Naive thymus-derived CD4-positive, alpha-beta T cell (primary cell): Measurements from ENCODE around the gene GTF2F2. TPM values are rescaled to one million over a fixed set of nuclear protein-coding genes. Genes with fewer than 3 reads are reported as not detected.
A peak's percentile ranks its signal among the peaks of the same experiment; 100 is the strongest.

Source experiments
- ATAC-seq: fragments of 150-1000 bp; cut with Tn5 transposase; 2 replicates; pipeline ENCODE4 v1.10.0; 2021; ENCODE audit warnings: mild to moderate bottlenecking, moderate library complexity
- CTCF ChIA-PET: fragments of 350-600 bp; sonication (Branson Sonifier 250); formaldehyde crosslinking; loops from one replicate; lab custom pipeline; 2021; ENCODE audit warnings: antibody characterized with exemption; lab: Charles Lee
- POLR2A ChIA-PET: fragments of 350-600 bp; sonication (Branson Sonifier 250); formaldehyde crosslinking; loops from one replicate; lab custom pipeline; 2021; ENCODE audit warnings: antibody characterized with exemption, inconsistent platforms; lab: Charles Lee
- DNase-seq, 9 donors: peaks; one replicate each; pipeline versions ENCODE4 v3.0.0 to v3.0.0-alpha.2; 2020 to 2022; ENCODE audit warnings: mixed read lengths in 1 of 9
- H3K27ac ChIP-seq: one replicate; pipeline ENCODE4 v1.7.0; 2013; ENCODE audit warnings: mild to moderate bottlenecking, low read depth, low read length, moderate library complexity
- H3K27me3 ChIP-seq, 2 donors: one replicate each; pipeline ENCODE4 v1.7.0; 2013; ENCODE audit warnings: low read length in 2 of 2, mild to moderate bottlenecking in 2 of 2, moderate library complexity in 2 of 2; ENCODE audit not compliant: control insufficient read depth in 2 of 2, insufficient read depth in 2 of 2
- H3K36me3 ChIP-seq, 3 experiments: 1 replicate in 2 of 3; 2 replicates in 1 of 3; pipeline ENCODE4 v1.7.0; 2013; ENCODE audit warnings: low read length in 3 of 3, mild to moderate bottlenecking in 3 of 3, moderate library complexity in 1 of 3; ENCODE audit not compliant: insufficient read depth in 3 of 3, control insufficient read depth in 2 of 3
- H3K4me1 ChIP-seq, 2 donors: one replicate each; pipeline ENCODE4 v1.7.0; 2013; ENCODE audit warnings: low read length in 2 of 2, mild to moderate bottlenecking in 2 of 2, moderate library complexity in 1 of 2; ENCODE audit not compliant: control insufficient read depth in 2 of 2, insufficient read depth in 2 of 2
- H3K4me3 ChIP-seq: 2 replicates; pipeline ENCODE4 v1.7.0; 2013; ENCODE audit warnings: mild to moderate bottlenecking, low read length
- H3K9me3 ChIP-seq, 3 experiments: 1 replicate in 2 of 3; 2 replicates in 1 of 3; pipeline ENCODE4 v1.7.0; 2013; ENCODE audit warnings: low read length in 3 of 3; ENCODE audit not compliant: control insufficient read depth in 2 of 3
- H3K27ac Mint-ChIP-seq, 9 donors: one replicate each; pipeline ENCODE4 v1.8.0; 2020 to 2022; ENCODE audit warnings: mixed read lengths in 9 of 9, mild to moderate bottlenecking in 8 of 9, moderate library complexity in 5 of 9, inconsistent platforms in 2 of 9
- H3K27me3 Mint-ChIP-seq, 5 donors: one replicate each; pipeline ENCODE4 v1.8.0; 2021 to 2022; ENCODE audit warnings: mixed read lengths in 5 of 5, mild to moderate bottlenecking in 1 of 5
- H3K36me3 Mint-ChIP-seq, 5 donors: one replicate each; pipeline ENCODE4 v1.8.0; 2020 to 2022; ENCODE audit warnings: mixed read lengths in 5 of 5, mild to moderate bottlenecking in 3 of 5, inconsistent platforms in 1 of 5
- H3K4me1 Mint-ChIP-seq, 7 donors: one replicate each; pipeline ENCODE4 v1.8.0; 2020 to 2022; ENCODE audit warnings: mixed read lengths in 7 of 7, mild to moderate bottlenecking in 3 of 7, inconsistent platforms in 1 of 7
- H3K4me3 Mint-ChIP-seq, 10 donors: one replicate each; pipeline ENCODE4 v1.8.0; 2020 to 2022; ENCODE audit warnings: mild to moderate bottlenecking in 10 of 10, mixed read lengths in 10 of 10, moderate library complexity in 6 of 10, inconsistent platforms in 2 of 10
- H3K9me3 Mint-ChIP-seq, 11 donors: one replicate each; pipeline ENCODE4 v1.8.0; 2020 to 2022; ENCODE audit warnings: mixed read lengths in 11 of 11, mild to moderate bottlenecking in 4 of 11, inconsistent platforms in 1 of 11, moderate library complexity in 1 of 11
- intact Hi-C, 2 donors: fragments of 100-400 bp; cut with micrococcal nuclease; formaldehyde crosslinking; loops; one replicate each; pipeline ENCODE4 v1.15.1; 2023
- polyA plus RNA-seq, 2 donors: library from polyadenylated mRNA; unstranded; fragments of 300-500 nt; fragmentation: Illumina TruSeq; gene quantifications; one replicate each; pipeline ENCODE4 v1.2.3, GENCODE V29; 2021
- total RNA-seq, 6 experiments: library from RNA in 5 of 6; stranded (reverse) in 5 of 6; gene quantifications; 1 replicate in 5 of 6; 2 replicates in 1 of 6; pipeline ENCODE4 v1.2.3 and lab custom pipeline; 2021 to 2026

Gene GTF2F2
- total and polyA plus RNA-seq, 7 experiments from 2014 or later = 6.7 to 20.4 (median 14.1) TPM

DNA sequence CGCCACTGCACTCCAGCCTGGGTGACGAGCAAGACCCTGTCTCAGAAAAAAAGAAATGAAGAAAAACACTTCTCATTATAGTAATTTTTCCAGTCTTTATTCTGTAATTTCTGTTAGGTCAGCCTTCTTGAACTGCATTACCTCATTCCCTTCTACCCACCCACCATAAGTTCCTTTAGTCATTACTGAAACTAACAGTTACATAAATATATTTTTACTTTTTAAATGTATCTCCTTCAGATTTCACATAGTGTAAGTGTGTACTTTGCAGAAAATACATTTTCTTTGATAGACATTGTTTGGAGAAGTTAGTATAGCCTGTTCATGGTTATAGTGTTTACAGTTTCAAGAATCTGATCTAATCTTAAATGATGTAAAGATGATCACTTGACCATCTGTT lies 112.3 kb downstream of the GTF2F2 start:
- H3K9me3 Mint-ChIP-seq = no peaks in the 10 kb centered on the region
- ATAC-seq (no peak), DNase-seq (no peak)
- H3K27ac Mint-ChIP-seq = no peak overlapping the region
- H3K4me1 Mint-ChIP-seq = peaks cover 0 to 8% (median 5%) of the 10 kb centered on the region in 7 donors
- H3K27ac ChIP-seq = no peak overlapping the region
- no peaks in the 10 kb centered on the region for H3K9me3 ChIP-seq
- no peaks in the 10 kb centered on the region for H3K27me3 ChIP-seq
- H3K4me1 ChIP-seq = no peaks in the 10 kb centered on the region
- H3K4me3 ChIP-seq = no peak overlapping the region
- ChIA-PET POLR2A (no interaction called here), CTCF (no interaction called here)
- H3K36me3 Mint-ChIP-seq = peaks cover 0 to 25% (median 6%) of the 10 kb centered on the region in 5 donors
- no peaks in the 10 kb centered on the region for H3K27me3 Mint-ChIP-seq
- no peak overlapping the region for H3K4me3 Mint-ChIP-seq
- intact Hi-C loops = no loop called here
- H3K36me3 ChIP-seq = no peaks in the 10 kb centered on the region

DNA sequence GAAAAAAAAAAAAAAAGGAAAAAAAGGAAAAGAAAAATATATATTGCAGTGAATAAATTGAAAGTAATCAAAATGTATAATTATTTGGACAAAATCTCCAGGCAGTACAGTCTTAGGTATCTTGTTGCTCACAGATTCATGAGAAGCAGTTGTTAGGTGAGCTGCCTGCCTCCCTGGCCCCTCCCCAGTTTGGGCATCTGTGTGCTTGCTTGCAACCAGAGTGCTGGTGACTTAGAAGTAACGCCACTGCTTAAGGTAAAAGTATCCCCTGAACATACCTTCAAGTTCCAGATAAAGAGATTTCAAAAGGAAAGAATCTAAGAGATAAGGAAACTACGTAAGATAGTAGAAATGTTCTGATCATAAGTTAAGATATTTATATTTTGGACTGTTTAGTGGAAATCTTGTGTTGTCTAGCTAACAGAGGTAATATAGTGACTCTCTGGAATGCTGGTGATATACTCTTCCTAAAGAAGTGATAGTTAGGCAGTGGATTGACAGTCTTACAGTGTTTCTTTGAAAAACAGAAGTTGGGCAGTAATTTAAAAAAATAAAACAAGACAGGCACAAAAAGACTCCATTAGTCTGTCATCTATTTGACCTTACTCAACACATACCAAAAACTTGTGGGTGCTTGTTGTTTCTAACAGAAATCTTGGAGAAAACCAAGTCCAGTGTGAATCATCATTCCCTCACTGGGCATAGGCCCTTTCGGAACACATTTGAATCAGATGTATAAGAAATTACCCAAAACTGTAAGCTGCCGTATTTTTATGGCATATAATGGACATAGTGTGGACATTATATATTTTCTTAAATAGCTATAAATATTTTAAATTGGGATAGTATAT lies 118.9 kb downstream of the GTF2F2 start:
- H3K36me3 ChIP-seq = no peaks in the 10 kb centered on the region
- Mint-ChIP-seq H3K9me3 (no peaks in the 10 kb centered on the region), H3K27ac (peak overlapping the region in 1 of 9 donors; percentile 42), H3K27me3 (no peaks in the 10 kb centered on the region), H3K4me1 (peaks cover 0 to 17% (median 13%) of the 10 kb centered on the region in 7 donors), H3K36me3 (peaks cover 0 to 14% (median 0%) of the 10 kb centered on the region in 5 donors), H3K4me3 (no peak overlapping the region)
- ChIA-PET POLR2A (no interaction called here), CTCF (interaction anchor here (0.6 kb wide), 1 partner anchor 755 kb away, joined by 3 read pairs; no protein-coding TSS in a partner anchor)
- no peaks in the 10 kb centered on the region for H3K9me3 ChIP-seq
- no peaks in the 10 kb centered on the region for H3K27me3 ChIP-seq
- H3K4me1 ChIP-seq = no peaks in the 10 kb centered on the region
- H3K4me3 ChIP-seq = no peak overlapping the region
- intact Hi-C loops = no loop called here
- no peak for DNase-seq
- ATAC-seq = no peak
- H3K27ac ChIP-seq = no peak overlapping the region

DNA sequence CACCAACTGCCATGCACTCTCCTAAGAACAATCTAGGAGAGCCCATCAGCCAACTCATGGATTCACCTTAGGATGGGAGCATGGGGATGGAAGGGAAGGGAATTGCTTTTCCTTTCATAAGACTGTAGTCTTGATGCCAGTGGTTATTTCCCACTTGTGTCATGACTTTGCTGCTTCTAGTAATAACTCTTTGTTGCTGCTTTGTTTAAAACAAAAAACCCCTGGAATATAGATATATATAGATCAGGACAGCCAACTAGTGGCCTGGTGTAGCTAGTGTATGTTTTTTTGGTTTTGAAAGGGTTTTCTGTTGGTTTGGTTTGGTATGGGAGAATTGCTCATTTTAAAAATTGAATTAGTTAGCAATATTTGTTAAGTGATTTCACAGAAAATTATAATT lies 119.8 kb downstream of the GTF2F2 start:
- ChIA-PET POLR2A (no interaction called here), CTCF (interaction anchor here (0.6 kb wide), 1 partner anchor 756 kb away, joined by 3 read pairs; no protein-coding TSS in a partner anchor)
- ATAC-seq = no peak
- H3K27me3 ChIP-seq = no peaks in the 10 kb centered on the region
- H3K4me1 ChIP-seq = no peaks in the 10 kb centered on the region
- H3K27ac ChIP-seq = no peak overlapping the region
- H3K4me1 Mint-ChIP-seq = peaks cover 0 to 17% (median 13%) of the 10 kb centered on the region in 7 donors
- H3K4me3 Mint-ChIP-seq = no peak overlapping the region
- H3K27me3 Mint-ChIP-seq = no peaks in the 10 kb centered on the region
- no peaks in the 10 kb centered on the region for H3K9me3 ChIP-seq
- H3K4me3 ChIP-seq = no peak overlapping the region
- H3K36me3 ChIP-seq = no peaks in the 10 kb centered on the region
- intact Hi-C loops = no loop called here
- DNase-seq = no peak
- H3K9me3 Mint-ChIP-seq = no peaks in the 10 kb centered on the region
- H3K27ac Mint-ChIP-seq = no peak overlapping the region
- H3K36me3 Mint-ChIP-seq = peaks cover 0 to 14% (median 0%) of the 10 kb centered on the region in 5 donors

DNA sequence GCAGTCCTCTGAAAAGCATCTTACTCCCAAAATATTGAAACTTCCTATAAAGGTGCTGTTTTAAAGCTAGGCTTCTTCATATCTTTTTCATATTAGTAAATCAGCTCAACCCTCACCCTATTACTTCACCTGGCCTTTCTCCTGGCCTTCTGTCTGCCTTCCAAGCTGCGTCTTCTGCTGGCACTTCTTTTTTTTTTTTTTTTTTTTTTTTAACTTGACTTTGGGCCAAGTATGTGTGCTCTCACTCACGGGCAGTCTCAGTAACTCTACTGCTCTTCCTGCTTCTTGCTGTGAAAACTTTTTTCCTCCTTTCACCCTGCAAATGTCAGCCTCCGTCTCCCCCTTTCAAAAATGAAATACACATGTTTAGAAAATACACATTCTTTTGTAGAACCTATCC lies 121.8 kb downstream of the GTF2F2 start:
- peaks cover 0 to 17% (median 13%) of the 10 kb centered on the region in 7 donors for H3K4me1 Mint-ChIP-seq
- no peaks in the 10 kb centered on the region for H3K27me3 Mint-ChIP-seq
- H3K27ac Mint-ChIP-seq = peak overlapping the region in 3 of 9 donors; percentile 34 to 85 (median 67)
- H3K4me3 ChIP-seq = no peak overlapping the region
- H3K27ac ChIP-seq = no peak overlapping the region
- no peak overlapping the region for H3K4me3 Mint-ChIP-seq
- H3K36me3 ChIP-seq = no peaks in the 10 kb centered on the region
- H3K9me3 Mint-ChIP-seq = no peaks in the 10 kb centered on the region
- intact Hi-C loops = no loop called here
- H3K36me3 Mint-ChIP-seq = peaks cover 0 to 12% (median 0%) of the 10 kb centered on the region in 5 donors
- ATAC-seq (no peak), DNase-seq (no peak)
- no peaks in the 10 kb centered on the region for H3K4me1 ChIP-seq
- H3K27me3 ChIP-seq = no peaks in the 10 kb centered on the region
- POLR2A ChIA-PET = no interaction called here
- H3K9me3 ChIP-seq = no peaks in the 10 kb centered on the region
- CTCF ChIA-PET = no interaction called here

DNA sequence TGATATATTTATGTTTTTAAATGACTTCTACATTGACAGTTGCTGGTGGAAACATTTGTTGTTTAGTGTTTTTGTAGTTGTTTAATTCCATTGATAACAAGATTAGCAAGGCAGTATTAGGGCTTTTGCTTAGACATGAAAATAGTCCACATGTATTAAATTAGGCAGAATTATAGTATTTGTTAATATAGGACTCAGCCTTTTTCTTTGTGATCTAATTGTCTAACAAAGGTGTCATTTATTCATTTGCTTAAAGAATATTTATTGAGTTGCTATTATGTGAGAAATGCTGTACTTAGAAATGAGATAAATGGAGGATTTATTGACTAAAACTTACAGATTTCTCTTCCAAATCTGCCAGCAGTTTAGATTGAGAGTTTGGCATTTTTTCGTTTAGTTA lies 122.2 kb downstream of the GTF2F2 start:
- no peaks in the 10 kb centered on the region for H3K9me3 Mint-ChIP-seq
- CTCF ChIA-PET = no interaction called here
- POLR2A ChIA-PET = no interaction called here

DNA sequence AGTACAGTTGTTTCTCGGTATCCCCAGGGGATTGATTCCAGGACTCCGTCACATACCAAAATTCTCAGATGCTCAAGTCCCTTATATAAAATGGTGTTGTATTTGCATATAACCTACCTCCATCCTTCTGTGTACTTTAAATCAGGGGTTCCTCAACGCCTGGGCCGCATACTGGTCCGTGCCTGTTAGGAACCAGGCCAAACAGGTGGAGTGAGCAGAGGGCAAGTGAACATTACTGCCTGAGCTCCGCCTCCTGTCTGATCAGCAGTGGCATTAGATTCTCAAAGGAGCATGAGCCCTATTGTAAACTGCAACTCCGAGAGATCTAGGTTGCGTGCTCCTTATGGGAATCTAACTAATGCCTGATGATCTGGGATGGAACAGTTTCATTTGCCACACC lies 122.8 kb downstream of the GTF2F2 start:
- H3K4me1 Mint-ChIP-seq = peaks cover 0 to 17% (median 13%) of the 10 kb centered on the region in 7 donors
- Histone ChIP-seq H3K27ac (no peak overlapping the region), H3K27me3 (no peaks in the 10 kb centered on the region), H3K9me3 (no peaks in the 10 kb centered on the region), H3K4me3 (no peak overlapping the region), H3K36me3 (no peaks in the 10 kb centered on the region), H3K4me1 (no peaks in the 10 kb centered on the region)
- ATAC-seq (no peak), DNase-seq (no peak)
- no peaks in the 10 kb centered on the region for H3K9me3 Mint-ChIP-seq
- ChIA-PET CTCF (no interaction called here), POLR2A (no interaction called here)
- H3K4me3 Mint-ChIP-seq = no peak overlapping the region
- intact Hi-C loops = no loop called here
- H3K36me3 Mint-ChIP-seq = peaks cover 0 to 12% (median 0%) of the 10 kb centered on the region in 5 donors
- H3K27me3 Mint-ChIP-seq = no peaks in the 10 kb centered on the region
- peak overlapping the region in 1 of 9 donors; percentile 45 for H3K27ac Mint-ChIP-seq

More for the DNA sequence above, 122.2 kb downstream of the GTF2F2 start:
- peaks cover 0 to 17% (median 13%) of the 10 kb centered on the region in 7 donors for H3K4me1 Mint-ChIP-seq
- Histone ChIP-seq H3K4me1 (no peaks in the 10 kb centered on the region), H3K4me3 (no peak overlapping the region), H3K36me3 (no peaks in the 10 kb centered on the region), H3K9me3 (no peaks in the 10 kb centered on the region), H3K27me3 (no peaks in the 10 kb centered on the region), H3K27ac (no peak overlapping the region)
- H3K4me3 Mint-ChIP-seq = no peak overlapping the region
- ATAC-seq = no peak
- peak overlapping the region in 3 of 9 donors; percentile 34 to 85 (median 67) for H3K27ac Mint-ChIP-seq
- intact Hi-C loops = no loop called here
- no peak for DNase-seq
- H3K36me3 Mint-ChIP-seq = peaks cover 0 to 12% (median 0%) of the 10 kb centered on the region in 5 donors
- no peaks in the 10 kb centered on the region for H3K27me3 Mint-ChIP-seq
